HG03565 (cell line): ENCODE results near the gene KANK4.

ENCODE experiments used
- ATAC-seq: cut with Tn5 transposase; IDR thresholded peaks from one replicate; pipeline ENCODE4 v1.9.1; 2021; ENCODE audit warnings: mild to moderate bottlenecking, moderate library complexity; ENCODE audit not compliant: unreplicated experiment

KANK4 gene

GRCh38 chr1:62213075-62213914 is 105.9 kb downstream of the KANK4 start:
- ATAC-seq: no peak

- no peak for ATAC-seq
Observed at GRCh38 chr1:62212411-62212810, 106.8 kb downstream of the KANK4 start.

- no peak for ATAC-seq
Observed at GRCh38 chr1:62210960-62211359, 108.3 kb downstream of the KANK4 start.

- no peak for ATAC-seq
Observed at GRCh38 chr1:62209931-62210595, 109.2 kb downstream of the KANK4 start.

- ATAC-seq: no peak
Observed at GRCh38 chr1:62208970-62209369, 110.3 kb downstream of the KANK4 start.

- no peak for ATAC-seq
Observed at GRCh38 chr1:62208087-62208486, 111.1 kb downstream of the KANK4 start.

- no peak for ATAC-seq
Observed at GRCh38 chr1:62207187-62207586, 112.0 kb downstream of the KANK4 start.

GRCh38 chr1:62198781-62199125 is 120.5 kb downstream of the KANK4 start:
- no peak for ATAC-seq

- ATAC-seq: no peak
Observed at GRCh38 chr1:62198069-62198780, 121.0 kb downstream of the KANK4 start.

- no peak for ATAC-seq
Observed at GRCh38 chr1:62196086-62196690, 123.0 kb downstream of the KANK4 start.

GRCh38 chr1:62194651-62195544 is 124.3 kb downstream of the KANK4 start, which contains the start of gene L1TD1:
Gene L1TD1, plus strand, starts transcription at chr1:62194849. Its CDS starts 11,780 bp downstream, at chr1:62206629.
- no peak for ATAC-seq

- ATAC-seq: no peak
Observed at GRCh38 chr1:62188111-62188510, 131.1 kb downstream of the KANK4 start.

GRCh38 chr1:62187548-62187947 is 131.7 kb downstream of the KANK4 start:
- no peak for ATAC-seq
